Right atrium auricular region (tissue), 2 donors: ENCODE data around the gene LACTBL1. TPM values are rescaled to one million over a fixed set of nuclear protein-coding genes. Genes with fewer than 3 reads are reported as not detected.

Source experiments
- DNase-seq: peaks from one replicate; pipeline ENCODE4 v3.0.0-alpha.2; 2019; ENCODE audit warnings: low spot score
- H3K27ac ChIP-seq, 2 donors: fragments of 200-600 bp; sonication (generic); 1 replicate in 1 of 2; 2 replicates in 1 of 2; pipeline ENCODE4 v1.5.1; 2016 to 2019
- H3K27me3 ChIP-seq, 2 donors: fragments of 200-600 bp; sonication (generic); one replicate each; pipeline versions ENCODE4 v1.5.1 to v1.6.0; 2017 to 2019
- H3K36me3 ChIP-seq: fragments of 200-600 bp; sonication (generic); one replicate; pipeline ENCODE4 v1.5.1; 2016
- H3K4me1 ChIP-seq, 2 donors: fragments of 200-600 bp; sonication (generic); one replicate each; pipeline versions ENCODE4 v1.5.1 to v1.6.0; 2017 to 2019
- H3K4me3 ChIP-seq, 2 donors: fragments of 200-600 bp; sonication (generic); 1 replicate in 1 of 2; 2 replicates in 1 of 2; pipeline ENCODE4 v1.5.1; 2017 to 2019; ENCODE audit warnings: mild to moderate bottlenecking in 1 of 2, moderate library complexity in 1 of 2
- H3K9me3 ChIP-seq, 2 donors: fragments of 200-600 bp; sonication (generic); one replicate each; pipeline ENCODE4 v1.5.1; 2019
- total RNA-seq, 2 donors: library from RNA; depleted of rRNA; stranded (reverse); fragments of >200 nt; gene quantifications; one replicate each; pipeline ENCODE4 v1.1.0, GENCODE V29; 2016
- TF ChIP-seq, protein P1 (sequence below), 2 donors: fragments of 200-600 bp; sonication (generic); IDR thresholded peaks; one replicate each; pipeline ENCODE4 v1.5.1; 2019; ENCODE audit warnings: antibody characterized with exemption in 2 of 2

LACTBL1 gene
- total RNA-seq, 2 donors from 2014 or later = not detected

DNA sequence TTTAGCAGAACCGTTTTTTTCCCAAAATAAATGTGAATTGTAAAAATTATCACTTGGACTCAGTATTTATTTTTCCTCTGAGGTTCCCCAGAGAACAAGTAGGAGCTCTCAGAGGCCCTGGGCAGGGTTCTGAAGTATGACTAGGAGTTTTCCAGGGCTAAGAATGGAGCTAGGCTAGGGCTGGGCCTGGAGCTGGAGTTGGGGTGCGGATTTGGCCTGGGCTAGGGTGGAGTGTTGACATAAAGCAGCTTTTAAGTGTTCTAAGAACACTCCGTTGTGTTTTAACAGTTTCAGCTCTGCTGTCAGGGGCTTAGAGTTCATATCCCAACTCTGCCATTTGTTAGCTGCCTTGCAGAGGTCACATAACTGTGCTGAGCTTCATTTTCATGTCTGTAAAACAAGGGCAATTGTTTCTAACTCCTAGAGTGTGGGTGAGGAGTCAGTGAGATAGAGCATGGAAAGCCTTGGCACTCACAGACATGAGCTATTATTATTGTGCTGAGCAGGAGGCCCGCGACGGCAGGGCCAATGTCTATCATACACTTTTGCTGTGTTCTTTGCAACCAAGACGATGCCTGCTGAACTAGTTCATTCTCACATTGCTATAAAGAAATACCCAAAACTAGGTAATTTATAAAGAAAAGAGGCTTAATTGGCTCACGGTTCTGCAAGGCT, 51.1 kb downstream of the LACTBL1 start:
- Histone ChIP-seq H3K4me3 (no peak overlapping the region), H3K27ac (peak overlapping the region; percentile 32 to 61), H3K4me1 (peaks cover 0 to 23% of the 10 kb centered on the region in 2 donors), H3K9me3 (no peaks in the 10 kb centered on the region), H3K36me3 (no peaks in the 10 kb centered on the region), H3K27me3 (no peaks in the 10 kb centered on the region)
- DNase-seq = no peak
- TF ChIP-seq, protein P1, sequence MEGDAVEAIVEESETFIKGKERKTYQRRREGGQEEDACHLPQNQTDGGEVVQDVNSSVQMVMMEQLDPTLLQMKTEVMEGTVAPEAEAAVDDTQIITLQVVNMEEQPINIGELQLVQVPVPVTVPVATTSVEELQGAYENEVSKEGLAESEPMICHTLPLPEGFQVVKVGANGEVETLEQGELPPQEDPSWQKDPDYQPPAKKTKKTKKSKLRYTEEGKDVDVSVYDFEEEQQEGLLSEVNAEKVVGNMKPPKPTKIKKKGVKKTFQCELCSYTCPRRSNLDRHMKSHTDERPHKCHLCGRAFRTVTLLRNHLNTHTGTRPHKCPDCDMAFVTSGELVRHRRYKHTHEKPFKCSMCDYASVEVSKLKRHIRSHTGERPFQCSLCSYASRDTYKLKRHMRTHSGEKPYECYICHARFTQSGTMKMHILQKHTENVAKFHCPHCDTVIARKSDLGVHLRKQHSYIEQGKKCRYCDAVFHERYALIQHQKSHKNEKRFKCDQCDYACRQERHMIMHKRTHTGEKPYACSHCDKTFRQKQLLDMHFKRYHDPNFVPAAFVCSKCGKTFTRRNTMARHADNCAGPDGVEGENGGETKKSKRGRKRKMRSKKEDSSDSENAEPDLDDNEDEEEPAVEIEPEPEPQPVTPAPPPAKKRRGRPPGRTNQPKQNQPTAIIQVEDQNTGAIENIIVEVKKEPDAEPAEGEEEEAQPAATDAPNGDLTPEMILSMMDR (IDR thresholded peaks at IDR 0.05) = no peak

DNA sequence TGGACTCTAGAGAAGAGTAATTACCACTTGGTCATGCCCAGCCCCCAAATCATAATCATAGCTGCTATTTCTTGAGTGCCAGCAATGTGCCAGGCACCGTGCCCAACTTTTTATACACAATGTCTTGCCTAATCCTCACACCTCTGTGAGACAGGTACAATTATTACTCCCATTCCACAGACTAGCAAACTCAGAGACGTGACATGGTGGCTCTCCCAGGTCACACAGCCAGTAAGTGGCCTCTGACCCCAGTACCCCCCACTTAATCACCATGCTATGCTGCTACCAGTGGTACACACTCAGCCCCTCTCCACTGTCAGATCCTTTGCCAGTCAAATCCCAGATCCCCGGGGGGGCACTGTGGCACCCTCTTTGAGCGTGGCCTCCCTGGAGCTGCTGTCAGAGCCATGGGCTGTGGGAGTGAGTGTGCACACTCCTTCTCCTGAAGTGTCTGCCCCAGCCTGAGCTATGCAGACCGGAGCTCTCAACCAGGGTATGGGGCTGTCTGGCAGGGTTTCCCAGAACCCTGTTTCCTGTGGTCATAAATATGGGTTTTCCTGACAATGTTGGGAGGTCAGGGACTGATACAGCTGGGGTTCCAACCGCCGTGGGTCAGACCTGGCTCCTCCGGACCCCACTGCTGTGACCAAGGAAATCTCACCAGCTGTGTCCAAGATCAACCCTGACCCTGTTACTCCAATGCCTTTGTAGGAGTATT, 51.8 kb downstream of the LACTBL1 start:
- Histone ChIP-seq H3K27me3 (no peaks in the 10 kb centered on the region), H3K4me3 (no peak overlapping the region), H3K9me3 (no peaks in the 10 kb centered on the region), H3K36me3 (no peaks in the 10 kb centered on the region), H3K27ac (peak overlapping the region; percentile 32 to 61), H3K4me1 (peaks cover 0 to 30% of the 10 kb centered on the region in 2 donors)
- TF ChIP-seq, protein P1 (IDR thresholded peaks at IDR 0.05) = no peak
- DNase-seq = no peak

DNA sequence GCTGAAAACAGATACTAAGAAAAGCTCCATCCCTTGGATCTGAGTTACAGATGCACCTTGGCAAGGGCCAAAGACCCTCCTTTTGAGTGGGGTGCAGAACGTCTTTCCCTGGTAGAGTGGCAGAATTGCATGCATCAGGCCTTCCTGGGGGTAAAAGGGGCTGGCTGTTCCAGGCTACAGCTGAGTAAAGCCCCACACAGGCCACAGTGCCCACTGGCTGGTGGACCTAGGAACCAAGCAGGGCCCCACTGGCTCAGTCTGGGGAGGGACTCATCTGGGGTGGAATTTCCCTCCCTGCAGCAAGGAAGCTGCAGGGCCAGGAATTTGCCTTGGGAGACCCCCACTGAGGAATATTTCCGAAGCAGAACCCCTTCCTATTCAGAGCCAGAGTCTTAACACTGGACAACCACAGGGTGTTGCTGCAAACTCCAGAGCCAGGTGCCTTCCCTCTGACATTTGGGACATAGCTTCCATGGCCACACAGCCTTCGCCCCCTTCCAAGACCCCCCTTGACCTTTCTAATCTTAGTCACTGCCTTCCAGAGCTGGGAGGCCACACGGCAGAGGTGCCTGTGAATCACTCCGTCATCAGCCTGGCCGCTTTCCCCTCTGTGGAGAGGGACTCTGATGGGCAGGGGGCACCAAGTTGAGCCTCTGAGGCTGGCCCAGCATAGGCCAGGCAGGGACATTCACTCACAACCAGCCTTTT, 52.5 kb downstream of the LACTBL1 start:
- TF ChIP-seq, protein P1 (IDR thresholded peaks at IDR 0.05) = no peak
- Histone ChIP-seq H3K36me3 (no peaks in the 10 kb centered on the region), H3K4me3 (no peak overlapping the region), H3K4me1 (peaks cover 0 to 31% of the 10 kb centered on the region in 2 donors), H3K27me3 (no peaks in the 10 kb centered on the region), H3K27ac (peak overlapping the region; percentile 32 to 61), H3K9me3 (no peaks in the 10 kb centered on the region)
- DNase-seq = no peak

DNA sequence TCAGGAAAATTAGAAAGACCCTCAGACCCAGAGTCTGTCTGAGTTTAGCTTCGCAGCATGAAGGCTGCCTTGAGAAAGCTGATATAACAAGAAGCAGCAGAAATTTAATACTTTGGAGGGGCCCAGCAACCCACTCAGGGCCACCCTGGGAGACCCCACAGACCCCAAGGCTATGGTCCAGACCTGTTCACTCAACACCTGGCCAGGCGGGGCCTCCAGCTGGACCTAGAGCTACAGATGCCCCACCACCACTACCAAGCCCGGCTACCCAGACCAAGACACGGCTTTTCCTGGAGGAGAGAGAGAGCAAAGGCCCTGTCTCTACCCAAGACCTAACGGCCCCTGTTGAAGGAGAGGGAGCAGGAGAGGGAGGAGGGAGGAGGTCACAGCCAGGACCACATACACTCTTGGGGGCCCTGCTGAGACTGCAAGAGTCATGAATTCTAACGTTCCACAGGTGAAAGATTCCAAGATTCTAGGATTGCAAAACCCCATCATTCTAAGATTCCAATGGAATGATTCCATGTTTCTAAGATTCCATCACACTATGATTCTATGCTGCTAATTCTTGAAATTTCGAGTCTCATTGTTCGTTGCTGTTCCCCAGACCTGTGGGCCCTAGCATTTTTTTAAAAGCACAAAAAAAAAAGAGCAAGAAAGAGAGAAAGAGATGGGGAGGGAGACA, 53.2 kb downstream of the LACTBL1 start:
- Histone ChIP-seq H3K9me3 (no peaks in the 10 kb centered on the region), H3K27me3 (no peaks in the 10 kb centered on the region), H3K4me1 (peaks cover 0 to 31% of the 10 kb centered on the region in 2 donors), H3K4me3 (no peak overlapping the region), H3K36me3 (no peaks in the 10 kb centered on the region), H3K27ac (no peak overlapping the region)
- TF ChIP-seq, protein P1 (IDR thresholded peaks at IDR 0.05) = no peak
- no peak for DNase-seq

DNA sequence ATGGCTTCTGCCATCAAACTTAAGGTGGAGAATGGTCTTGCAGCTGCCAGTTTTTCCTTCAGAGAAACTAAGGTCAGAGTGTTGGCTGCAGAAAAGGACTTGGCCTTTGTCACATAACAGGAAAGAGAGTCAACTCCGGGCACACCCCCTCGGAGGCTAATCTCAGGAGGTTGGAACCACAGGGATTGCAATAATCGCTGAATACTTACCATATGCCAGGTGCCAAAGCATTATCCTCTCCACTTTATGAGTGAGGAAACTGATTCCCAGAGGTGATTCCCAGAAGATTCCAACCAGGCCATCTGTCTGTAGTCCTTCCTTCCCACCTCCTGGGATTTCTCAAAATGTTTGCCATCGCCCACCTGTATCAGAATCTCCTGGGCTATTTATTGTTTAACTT, 54.0 kb downstream of the LACTBL1 start:
- Histone ChIP-seq H3K4me1 (peaks cover 0 to 31% of the 10 kb centered on the region in 2 donors), H3K27me3 (no peaks in the 10 kb centered on the region), H3K27ac (no peak overlapping the region), H3K9me3 (no peaks in the 10 kb centered on the region), H3K36me3 (no peaks in the 10 kb centered on the region), H3K4me3 (no peak overlapping the region)
- DNase-seq = no peak
- TF ChIP-seq, protein P1 (IDR thresholded peaks at IDR 0.05) = no peak
